DND-41 (cell line): ENCODE results near the gene DERL2.

Source experiments
- ATAC-seq: fragments of 200-7000 bp; cut with Tn5 transposase; 3 replicates; pipeline ENCODE4 v1.9.1; 2021; ENCODE audit warnings: low read depth; ENCODE audit not compliant: insufficient read depth
- DNase-seq: peaks from one replicate; pipeline ENCODE4 v3.0.0-alpha.2; 2020
- H2AFZ ChIP-seq: 2 replicates; pipeline ENCODE4 v1.6.0; 2012; ENCODE audit warnings: low read depth, low read length
- H3K27ac ChIP-seq: 2 replicates; pipeline ENCODE4 v1.5.1; 2012; ENCODE audit warnings: low read length, inconsistent platforms
- H3K27me3 ChIP-seq: fragments of 200-600 bp; sonication (generic); 2 replicates; pipeline ENCODE4 v1.6.0; 2012; ENCODE audit warnings: low read length, mild to moderate bottlenecking, inconsistent platforms; ENCODE audit not compliant: insufficient read depth, poor library complexity
- H3K36me3 ChIP-seq: 2 replicates; pipeline ENCODE4 v1.5.1; 2012; ENCODE audit warnings: low read length, inconsistent platforms; ENCODE audit not compliant: insufficient read depth
- H3K4me1 ChIP-seq: 2 replicates; pipeline ENCODE4 v1.5.1; 2012; ENCODE audit warnings: mild to moderate bottlenecking, low read length; ENCODE audit not compliant: insufficient read depth
- H3K4me2 ChIP-seq: 2 replicates; pipeline ENCODE4 v1.6.0; 2012; ENCODE audit warnings: mild to moderate bottlenecking, moderate library complexity, low read length, inconsistent platforms; ENCODE audit not compliant: insufficient read depth
- H3K4me3 ChIP-seq, 2 experiments: fragments of 200-600 bp in 1 of 2; shearing (Covaris generic) in 1 of 2; 2 replicates each; pipeline ENCODE4 v1.5.1; 2012 to 2016; ENCODE audit warnings: inconsistent platforms in 2 of 2, low read length in 2 of 2, mild to moderate bottlenecking in 2 of 2, low read depth in 1 of 2, moderate library complexity in 1 of 2
- H3K79me2 ChIP-seq: 2 replicates; pipeline ENCODE4 v1.6.0; 2012; ENCODE audit warnings: low read length, inconsistent platforms; ENCODE audit not compliant: insufficient read depth
- H3K9ac ChIP-seq: 2 replicates; pipeline ENCODE4 v1.6.0; 2012; ENCODE audit warnings: low read depth, mild to moderate bottlenecking, inconsistent platforms, low read length, moderate library complexity
- H3K9me3 ChIP-seq: 2 replicates; pipeline ENCODE4 v1.5.1; 2012; ENCODE audit warnings: low read length, moderate library complexity, mild to moderate bottlenecking, inconsistent platforms; ENCODE audit not compliant: insufficient read depth, severe bottlenecking
- H4K20me1 ChIP-seq: 2 replicates; pipeline ENCODE4 v1.6.0; 2012; ENCODE audit warnings: low read length; ENCODE audit not compliant: insufficient read depth
- EZH2 ChIP-seq: IDR thresholded peaks from 3 replicates; pipeline ENCODE4 v1.6.1; 2012; ENCODE audit warnings: borderline replicate concordance, low read depth, mild to moderate bottlenecking, moderate library complexity, low read length, inconsistent platforms; ENCODE audit not compliant: severe bottlenecking
- TF ChIP-seq, protein P1 (sequence below): IDR thresholded peaks from 2 replicates; pipeline ENCODE4 v1.5.1; 2012; ENCODE audit warnings: borderline replicate concordance, low read length, moderate library complexity, mild to moderate bottlenecking; ENCODE audit not compliant: poor library complexity, severe bottlenecking; ENCODE audit errors: extremely low read depth

DERL2 gene

DNA sequence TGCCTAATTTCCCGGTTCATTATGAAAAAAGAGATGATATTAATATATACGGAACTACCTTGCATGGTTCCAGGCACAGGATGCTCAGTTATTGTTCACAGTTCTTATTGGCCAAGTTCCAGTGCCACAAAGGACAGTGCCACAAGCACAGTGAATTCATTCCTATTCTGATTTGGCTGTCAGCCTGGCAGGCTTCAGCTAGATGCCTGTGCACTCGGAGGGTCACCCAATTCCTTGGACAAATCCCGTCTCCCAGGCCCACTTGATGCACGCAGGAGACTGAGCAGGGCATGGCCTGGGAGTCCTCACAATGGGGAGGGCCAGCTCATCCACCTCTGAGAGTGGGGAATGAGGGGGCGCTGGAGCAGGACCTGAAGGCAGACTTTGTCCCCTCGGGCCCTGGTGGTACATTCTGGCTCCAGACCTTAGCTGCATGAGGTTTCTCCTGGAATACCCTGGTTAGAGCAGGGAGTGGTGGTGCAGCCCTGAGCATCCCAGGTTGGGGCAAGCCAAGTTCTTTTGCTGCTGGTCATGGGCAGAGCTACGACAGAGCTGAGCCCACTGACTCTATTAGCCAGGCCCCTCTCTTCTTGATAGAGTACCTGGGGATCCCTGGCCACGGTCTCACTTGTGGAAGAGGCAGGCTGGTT, 41.7 kb upstream of the DERL2 start:
- Histone ChIP-seq H3K27me3 (no peaks in the 10 kb centered on the region), H4K20me1 (no peaks in the 10 kb centered on the region), H3K27ac (no peak overlapping the region), H3K4me2 (no peak overlapping the region), H3K4me1 (no peaks in the 10 kb centered on the region), H3K9ac (no peak overlapping the region), H3K36me3 (peaks cover 10% of the 10 kb centered on the region), H3K9me3 (no peaks in the 10 kb centered on the region), H3K4me3 (no peak overlapping the region), H2AFZ (no peak overlapping the region), H3K79me2 (no peaks in the 10 kb centered on the region)
- TF ChIP-seq, protein P1, sequence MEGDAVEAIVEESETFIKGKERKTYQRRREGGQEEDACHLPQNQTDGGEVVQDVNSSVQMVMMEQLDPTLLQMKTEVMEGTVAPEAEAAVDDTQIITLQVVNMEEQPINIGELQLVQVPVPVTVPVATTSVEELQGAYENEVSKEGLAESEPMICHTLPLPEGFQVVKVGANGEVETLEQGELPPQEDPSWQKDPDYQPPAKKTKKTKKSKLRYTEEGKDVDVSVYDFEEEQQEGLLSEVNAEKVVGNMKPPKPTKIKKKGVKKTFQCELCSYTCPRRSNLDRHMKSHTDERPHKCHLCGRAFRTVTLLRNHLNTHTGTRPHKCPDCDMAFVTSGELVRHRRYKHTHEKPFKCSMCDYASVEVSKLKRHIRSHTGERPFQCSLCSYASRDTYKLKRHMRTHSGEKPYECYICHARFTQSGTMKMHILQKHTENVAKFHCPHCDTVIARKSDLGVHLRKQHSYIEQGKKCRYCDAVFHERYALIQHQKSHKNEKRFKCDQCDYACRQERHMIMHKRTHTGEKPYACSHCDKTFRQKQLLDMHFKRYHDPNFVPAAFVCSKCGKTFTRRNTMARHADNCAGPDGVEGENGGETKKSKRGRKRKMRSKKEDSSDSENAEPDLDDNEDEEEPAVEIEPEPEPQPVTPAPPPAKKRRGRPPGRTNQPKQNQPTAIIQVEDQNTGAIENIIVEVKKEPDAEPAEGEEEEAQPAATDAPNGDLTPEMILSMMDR: no peak
- no peak for TF ChIP-seq EZH2
- no peak for DNase-seq
- no peak for ATAC-seq

- Histone ChIP-seq H3K79me2 (no peaks in the 10 kb centered on the region), H3K4me1 (no peaks in the 10 kb centered on the region), H3K9me3 (no peaks in the 10 kb centered on the region), H3K4me2 (no peak overlapping the region), H3K27me3 (no peaks in the 10 kb centered on the region), H3K4me3 (no peak overlapping the region), H4K20me1 (no peaks in the 10 kb centered on the region), H3K27ac (no peak overlapping the region), H2AFZ (no peak overlapping the region), H3K9ac (no peak overlapping the region), H3K36me3 (peaks cover 10% of the 10 kb centered on the region)
- ATAC-seq: no peak
- TF ChIP-seq, protein P1: no peak
- TF ChIP-seq EZH2: no peak
- no peak for DNase-seq
Observed at GRCh38 chr17:5526821-5527598, 41.0 kb upstream of the DERL2 start.

GRCh38 chr17:5523249-5523648, 37.3 kb upstream of the DERL2 start:
- Histone ChIP-seq H3K27me3 (no peaks in the 10 kb centered on the region), H3K9me3 (no peaks in the 10 kb centered on the region), H4K20me1 (no peaks in the 10 kb centered on the region), H2AFZ (no peak overlapping the region), H3K27ac (no peak overlapping the region), H3K36me3 (peaks cover 5% of the 10 kb centered on the region), H3K9ac (no peak overlapping the region), H3K4me1 (no peaks in the 10 kb centered on the region), H3K79me2 (no peaks in the 10 kb centered on the region), H3K4me3 (no peak overlapping the region), H3K4me2 (no peak overlapping the region)
- ATAC-seq (no peak), DNase-seq (no peak)
- TF ChIP-seq, protein P1: no peak
- no peak for TF ChIP-seq EZH2
